ENCODE measurements around the gene ATRN.
"Not testable (repeated sequence)": the region's sequence is repeated elsewhere in the genome, so short reads cannot be mapped to it uniquely, and the experiment has no call there.

Gene ATRN

DNA sequence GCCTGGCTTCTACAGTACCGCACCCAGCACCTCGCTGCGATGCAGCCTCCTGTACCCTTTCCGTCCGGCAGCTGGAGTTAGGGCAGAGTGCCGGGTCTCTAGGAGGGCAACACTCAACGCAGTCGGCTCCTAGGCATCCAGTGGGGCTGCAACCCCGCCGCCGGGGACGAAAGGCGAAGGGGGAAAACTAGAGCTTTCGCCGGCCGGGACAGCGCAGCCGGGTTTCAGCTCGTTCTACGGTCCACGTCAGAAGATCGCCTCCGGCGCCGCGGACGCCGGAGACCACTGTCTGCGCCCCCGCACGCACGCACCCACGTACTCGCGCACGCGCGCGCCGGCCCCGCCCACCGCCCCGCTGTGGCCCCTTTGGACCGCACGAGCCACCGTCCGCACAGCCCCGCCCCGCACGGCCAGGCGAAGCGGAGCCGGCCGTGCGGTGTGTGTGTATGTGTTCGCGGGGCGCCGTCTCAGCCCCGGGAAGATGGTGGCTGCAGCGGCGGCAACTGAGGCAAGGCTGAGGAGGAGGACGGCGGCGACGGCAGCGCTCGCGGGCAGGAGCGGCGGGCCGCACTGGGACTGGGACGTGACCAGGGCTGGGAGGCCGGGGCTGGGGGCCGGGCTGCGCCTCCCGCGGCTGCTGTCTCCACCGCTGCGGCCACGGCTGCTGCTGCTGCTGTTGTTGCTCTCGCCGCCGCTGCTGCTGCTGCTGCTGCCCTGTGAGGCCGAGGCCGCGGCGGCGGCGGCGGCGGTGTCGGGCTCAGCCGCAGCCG is at the start of gene ATRN:
Gene ATRN (plus strand): TSS at position 392 of the 770 bp plus-strand sequence. CDS start 90 bp downstream, at position 482.
- peak within 1 kb of the TSS; percentile 99 for H2AFZ ChIP-seq (ENCODE audit: low read depth, low read length)
- peak; percentile 86 for ATAC-seq (ENCODE audit: insufficient read depth, low read depth)
- H3K4me3 ChIP-seq (ENCODE audit: low read depth in 1 of 2, low read length in 2 of 2): peak within 1 kb of the TSS; percentile 56 to 79
- peaks cover 9% of the 10 kb centered on the region; the same call in 1 of the 2 replicates for H4K20me1 ChIP-seq (ENCODE audit: insufficient read depth, low read length)
- peaks cover 28% of the 10 kb centered on the region for H3K4me1 ChIP-seq (ENCODE audit: insufficient read depth, low read length)
- H3K36me3 ChIP-seq (ENCODE audit: insufficient read depth, low read length): no peaks in the 10 kb centered on the region; the same call in 1 of the 2 replicates
- peak within 1 kb of the TSS; percentile 78 for H3K9ac ChIP-seq (ENCODE audit: low read depth, low read length)
- H3K4me2 ChIP-seq (ENCODE audit: insufficient read depth, low read length): peak within 1 kb of the TSS; percentile 95
- no peak for TF ChIP-seq CTCF (IDR thresholded peaks at IDR 0.05; ENCODE audit: borderline replicate concordance, extremely low read depth, low read length, poor library complexity, severe bottlenecking)
- H3K27me3 ChIP-seq (ENCODE audit: insufficient read depth, low read length, poor library complexity): peaks cover 42% of the 10 kb centered on the region
- no peaks in the 10 kb centered on the region for H3K9me3 ChIP-seq (ENCODE audit: insufficient read depth, low read length, severe bottlenecking)
- peak within 1 kb of the TSS; percentile 57 for H3K27ac ChIP-seq (ENCODE audit: low read length)
- no peaks in the 10 kb centered on the region for H3K79me2 ChIP-seq (ENCODE audit: insufficient read depth, low read length)
- DNase-seq: peak; percentile 87

DNA sequence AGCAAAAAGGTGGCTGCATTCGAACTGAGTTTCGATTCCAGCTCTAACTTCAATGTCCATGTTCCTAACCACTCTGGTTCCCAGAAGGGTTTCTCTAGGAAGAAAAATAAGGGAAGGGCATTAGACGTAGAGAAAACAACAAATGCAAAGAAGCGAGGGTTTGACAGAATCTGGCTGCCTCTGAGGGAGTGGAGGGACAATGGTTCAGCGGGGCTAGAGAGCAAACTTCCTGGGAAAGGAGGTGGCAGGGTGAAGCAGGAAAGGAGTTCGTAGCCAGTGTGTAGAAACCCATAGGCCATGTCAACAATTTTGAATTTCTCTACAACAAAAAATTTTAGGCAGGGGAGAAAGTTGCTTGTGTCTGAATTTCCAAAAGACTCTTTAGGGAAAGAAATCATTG is 48.8 kb upstream of the ATRN start:
- H3K79me2 ChIP-seq (ENCODE audit: insufficient read depth, low read length): no peaks in the 10 kb centered on the region
- no peak overlapping the region for H3K4me3 ChIP-seq (ENCODE audit: low read depth in 1 of 2, low read length in 2 of 2)
- no peak for DNase-seq
- no peak overlapping the region for H3K9ac ChIP-seq (ENCODE audit: low read depth, low read length)
- no peaks in the 10 kb centered on the region for H4K20me1 ChIP-seq (ENCODE audit: insufficient read depth, low read length)
- TF ChIP-seq CTCF (IDR thresholded peaks at IDR 0.05; ENCODE audit: borderline replicate concordance, extremely low read depth, low read length, poor library complexity, severe bottlenecking) (no peak), EZH2 (IDR thresholded peaks at IDR 0.05; ENCODE audit: borderline replicate concordance, low read depth, low read length, severe bottlenecking) (no peak)
- no peak overlapping the region for H3K27ac ChIP-seq (ENCODE audit: low read length)
- no peak overlapping the region for H2AFZ ChIP-seq (ENCODE audit: low read depth, low read length)
- no peaks in the 10 kb centered on the region for H3K9me3 ChIP-seq (ENCODE audit: insufficient read depth, low read length, severe bottlenecking)
- H3K4me1 ChIP-seq (ENCODE audit: insufficient read depth, low read length): no peaks in the 10 kb centered on the region
- ATAC-seq (ENCODE audit: insufficient read depth, low read depth): no peak
- peaks cover 4% of the 10 kb centered on the region for H3K27me3 ChIP-seq (ENCODE audit: insufficient read depth, low read length, poor library complexity)
- no peak overlapping the region for H3K4me2 ChIP-seq (ENCODE audit: insufficient read depth, low read length)
- no peaks in the 10 kb centered on the region for H3K36me3 ChIP-seq (ENCODE audit: insufficient read depth, low read length)

DNA sequence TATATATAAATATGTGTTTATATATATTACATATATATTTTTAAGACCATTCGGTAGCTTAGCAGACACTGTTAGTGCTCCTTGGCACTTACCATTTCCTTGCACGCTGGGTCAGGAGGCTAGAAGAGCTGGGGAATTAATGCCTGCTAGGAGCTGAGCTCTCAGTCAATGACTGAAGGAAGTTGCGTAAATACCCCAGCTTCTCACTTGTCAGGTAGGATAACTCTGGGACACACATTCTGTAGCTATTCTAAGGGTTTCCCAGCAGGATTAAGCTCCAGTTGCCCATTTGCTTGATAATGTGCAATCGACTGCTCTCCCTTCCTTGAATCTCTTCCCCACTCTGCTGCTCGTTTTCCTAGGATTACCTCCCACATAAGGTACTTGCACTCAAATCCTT is 47.7 kb upstream of the ATRN start:
- Histone ChIP-seq H3K36me3 (ENCODE audit: insufficient read depth, low read length) (no peaks in the 10 kb centered on the region), H3K79me2 (ENCODE audit: insufficient read depth, low read length) (no peaks in the 10 kb centered on the region), H3K27ac (ENCODE audit: low read length) (no peak overlapping the region), H3K4me1 (ENCODE audit: insufficient read depth, low read length) (no peaks in the 10 kb centered on the region), H4K20me1 (ENCODE audit: insufficient read depth, low read length) (no peaks in the 10 kb centered on the region), H3K9ac (ENCODE audit: low read depth, low read length) (no peak overlapping the region), H2AFZ (ENCODE audit: low read depth, low read length) (no peak overlapping the region), H3K4me2 (ENCODE audit: insufficient read depth, low read length) (no peak overlapping the region), H3K4me3 (ENCODE audit: low read depth in 1 of 2, low read length in 2 of 2) (no peak overlapping the region), H3K27me3 (ENCODE audit: insufficient read depth, low read length, poor library complexity) (peaks cover 4% of the 10 kb centered on the region), H3K9me3 (ENCODE audit: insufficient read depth, low read length, severe bottlenecking) (no peaks in the 10 kb centered on the region)
- no peak for DNase-seq
- no peak for ATAC-seq (ENCODE audit: insufficient read depth, low read depth)
- TF ChIP-seq CTCF (IDR thresholded peaks at IDR 0.05; ENCODE audit: borderline replicate concordance, extremely low read depth, low read length, poor library complexity, severe bottlenecking) (no peak), EZH2 (IDR thresholded peaks at IDR 0.05; ENCODE audit: borderline replicate concordance, low read depth, low read length, severe bottlenecking) (no peak)

DNA sequence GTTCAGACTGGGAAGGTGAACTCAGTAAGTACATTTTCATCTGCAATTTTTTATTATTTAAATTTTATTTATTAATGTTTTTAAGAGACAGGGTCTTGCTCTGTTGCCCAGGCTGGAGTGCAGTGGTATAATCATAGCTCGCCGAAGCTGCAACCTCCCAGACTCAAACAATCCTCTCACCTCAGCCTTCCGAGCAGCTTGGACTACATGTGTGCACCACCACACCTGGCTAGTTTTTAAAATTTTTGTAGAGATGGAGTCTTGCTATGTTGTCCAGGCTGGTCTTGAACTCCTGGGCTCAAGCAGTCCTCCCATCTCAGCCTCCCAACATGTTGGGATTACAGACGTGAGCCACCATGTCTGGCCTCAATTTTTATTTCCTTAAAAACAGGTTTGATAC is 44.1 kb upstream of the ATRN start:
- H2AFZ ChIP-seq (ENCODE audit: low read depth, low read length); H4K20me1 ChIP-seq (ENCODE audit: insufficient read depth, low read length); H3K79me2 ChIP-seq (ENCODE audit: insufficient read depth, low read length); H3K4me2 ChIP-seq (ENCODE audit: insufficient read depth, low read length); H3K27ac ChIP-seq (ENCODE audit: low read length); ATAC-seq (ENCODE audit: insufficient read depth, low read depth); H3K9me3 ChIP-seq (ENCODE audit: insufficient read depth, low read length, severe bottlenecking); H3K36me3 ChIP-seq (ENCODE audit: insufficient read depth, low read length); DNase-seq; H3K9ac ChIP-seq (ENCODE audit: low read depth, low read length); H3K4me1 ChIP-seq (ENCODE audit: insufficient read depth, low read length); H3K4me3 ChIP-seq (ENCODE audit: low read depth in 1 of 2, low read length in 2 of 2); H3K27me3 ChIP-seq (ENCODE audit: insufficient read depth, low read length, poor library complexity): not testable (repeated sequence)
